ENCODE results near the gene KRTAP12-1. TPM values are rescaled to one million over a fixed set of nuclear protein-coding genes. Genes with fewer than 3 reads are reported as not detected.

KRTAP12-1 gene, protein sequence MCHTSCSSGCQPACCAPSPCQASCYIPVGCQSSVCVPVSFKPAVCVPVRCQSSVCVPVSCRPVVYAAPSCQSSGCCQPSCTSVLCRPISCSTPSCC
- not detected in 2 replicates for total RNA-seq

DNA sequence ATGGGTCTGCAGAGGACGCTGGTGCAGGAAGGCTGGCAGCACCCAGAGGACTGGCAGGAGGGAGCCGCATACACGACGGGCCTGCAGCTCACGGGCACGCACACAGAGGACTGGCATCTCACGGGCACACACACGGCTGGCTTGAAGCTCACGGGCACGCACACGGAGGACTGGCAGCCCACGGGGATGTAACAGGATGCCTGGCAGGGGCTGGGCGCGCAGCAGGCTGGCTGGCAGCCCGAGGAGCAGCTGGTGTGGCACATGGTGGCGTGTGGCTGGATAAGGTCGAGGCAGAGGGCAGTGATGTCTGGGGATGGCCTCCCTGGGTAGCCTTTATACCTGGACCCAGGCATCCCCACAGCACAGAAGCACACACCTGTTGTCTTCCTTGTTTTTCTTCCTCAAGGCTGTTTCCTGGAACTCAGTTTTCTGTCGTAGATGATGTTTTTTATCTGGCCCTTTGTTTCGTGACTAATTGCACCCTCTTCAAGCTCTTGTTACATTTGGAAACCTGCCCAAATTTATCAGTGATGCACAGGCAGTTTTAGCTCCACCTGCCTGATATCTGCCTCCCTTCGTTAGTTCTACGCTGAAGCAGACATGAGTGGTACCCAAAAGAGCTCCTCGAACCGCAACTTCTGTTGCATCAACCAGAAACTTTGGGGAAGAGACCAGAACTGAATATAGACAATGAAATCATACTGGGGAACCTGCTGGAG is at the start of gene KRTAP12-1:
TSS of gene KRTAP12-1 (minus strand) at position 303 of the 719 bp plus-strand sequence. CDS start at position 263, 40 bp downstream.

GRCh38 chr21:44711327-44712202 is 29.6 kb upstream of the KRTAP12-1 start, which contains the start of gene TSPEAR:
TSPEAR (minus strand) TSS chr21:44711572; CDS start chr21:44711514, 58 bp downstream.

GRCh38 chr21:44697172-44697810 is 15.3 kb upstream of the KRTAP12-1 start, which contains the start of gene KRTAP10-12:
KRTAP10-12 (plus strand) TSS chr21:44697172; CDS start chr21:44697202, 30 bp downstream.

DNA sequence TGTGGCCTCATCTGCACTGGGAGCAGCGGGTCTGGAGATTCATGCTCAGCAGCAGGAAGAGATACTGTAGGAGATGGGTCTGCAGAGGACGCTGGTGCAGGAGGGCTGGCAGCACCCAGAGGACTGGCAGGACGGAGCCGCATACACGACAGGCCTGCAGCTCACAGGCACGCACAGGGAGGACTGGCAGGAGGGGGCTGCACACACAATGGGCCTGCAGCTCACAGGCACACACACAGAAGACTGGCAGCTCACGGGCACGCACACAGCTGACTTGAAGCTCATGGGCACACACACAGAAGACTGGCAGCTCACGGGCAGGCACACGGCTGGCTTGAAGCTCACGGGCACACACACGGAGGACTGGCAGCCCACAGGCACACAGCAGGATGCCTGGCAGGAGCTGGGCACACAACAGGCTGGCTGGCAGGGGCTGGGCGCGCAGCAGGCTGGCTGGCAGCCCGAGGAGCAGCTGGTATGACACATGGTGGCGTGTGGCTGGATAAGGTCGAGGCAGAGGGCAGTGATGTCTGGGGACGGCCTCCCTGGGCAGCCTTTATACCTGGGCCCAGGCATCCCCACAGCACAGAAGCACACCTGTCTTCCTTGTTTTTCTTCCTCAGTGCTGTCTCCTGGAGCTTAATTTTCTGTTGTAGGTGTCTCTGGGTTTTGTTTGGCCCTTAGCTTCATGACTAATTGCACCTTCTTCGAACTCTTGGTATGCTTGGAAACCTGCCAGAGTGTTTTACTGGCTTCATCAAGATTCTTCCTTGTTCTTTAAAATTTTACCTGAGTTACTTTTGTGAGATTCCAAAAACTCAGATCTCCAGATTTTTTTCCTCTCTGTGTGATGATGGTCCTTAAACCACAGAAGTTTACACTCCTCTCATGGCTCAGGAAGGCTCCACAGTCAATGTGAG is 15.3 kb downstream of the KRTAP12-1 start, which contains the start of gene KRTAP12-2:
TSS of gene KRTAP12-2 (minus strand) at position 527 of the 920 bp plus-strand sequence. CDS start at position 486, 41 bp downstream.

GRCh38 chr21:44657635-44658540 is 24.1 kb downstream of the KRTAP12-1 start, which contains the start of gene KRTAP12-3:
KRTAP12-3 (plus strand) TSS chr21:44657932; CDS start chr21:44657980, 48 bp downstream.

DNA sequence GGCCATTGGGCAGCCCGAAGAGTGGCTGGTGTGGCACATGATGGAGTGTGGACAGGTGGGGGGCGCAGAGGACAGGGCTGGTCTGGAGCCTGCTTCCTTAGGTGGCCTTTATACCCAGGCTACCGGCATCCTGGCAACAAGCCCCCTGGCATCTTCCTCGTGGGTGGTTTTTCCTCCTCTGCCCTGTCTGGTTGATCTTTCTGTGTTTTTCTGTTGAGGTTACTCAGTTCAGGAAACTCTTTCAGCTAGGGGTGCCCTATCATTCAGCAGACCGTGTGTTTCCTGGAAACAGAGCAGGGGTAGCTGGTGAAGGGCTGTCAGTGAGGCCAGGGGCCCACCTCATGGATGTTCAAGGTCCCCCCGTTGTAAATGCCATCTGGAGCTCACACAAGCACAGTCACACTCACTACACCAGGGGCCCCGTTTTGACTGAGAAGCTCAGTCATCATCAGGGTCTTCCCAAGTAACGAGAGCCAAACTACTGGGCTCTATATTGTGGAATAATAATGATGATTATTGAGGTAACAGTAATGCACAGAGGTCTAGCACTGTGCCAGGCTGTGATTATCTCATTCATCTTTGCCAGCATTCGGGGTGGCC is 27.3 kb downstream of the KRTAP12-1 start, which contains the start of gene KRTAP12-4:
TSS of gene KRTAP12-4 (minus strand) at position 84 of the 600 bp plus-strand sequence. CDS start at position 39, 45 bp downstream.

DNA sequence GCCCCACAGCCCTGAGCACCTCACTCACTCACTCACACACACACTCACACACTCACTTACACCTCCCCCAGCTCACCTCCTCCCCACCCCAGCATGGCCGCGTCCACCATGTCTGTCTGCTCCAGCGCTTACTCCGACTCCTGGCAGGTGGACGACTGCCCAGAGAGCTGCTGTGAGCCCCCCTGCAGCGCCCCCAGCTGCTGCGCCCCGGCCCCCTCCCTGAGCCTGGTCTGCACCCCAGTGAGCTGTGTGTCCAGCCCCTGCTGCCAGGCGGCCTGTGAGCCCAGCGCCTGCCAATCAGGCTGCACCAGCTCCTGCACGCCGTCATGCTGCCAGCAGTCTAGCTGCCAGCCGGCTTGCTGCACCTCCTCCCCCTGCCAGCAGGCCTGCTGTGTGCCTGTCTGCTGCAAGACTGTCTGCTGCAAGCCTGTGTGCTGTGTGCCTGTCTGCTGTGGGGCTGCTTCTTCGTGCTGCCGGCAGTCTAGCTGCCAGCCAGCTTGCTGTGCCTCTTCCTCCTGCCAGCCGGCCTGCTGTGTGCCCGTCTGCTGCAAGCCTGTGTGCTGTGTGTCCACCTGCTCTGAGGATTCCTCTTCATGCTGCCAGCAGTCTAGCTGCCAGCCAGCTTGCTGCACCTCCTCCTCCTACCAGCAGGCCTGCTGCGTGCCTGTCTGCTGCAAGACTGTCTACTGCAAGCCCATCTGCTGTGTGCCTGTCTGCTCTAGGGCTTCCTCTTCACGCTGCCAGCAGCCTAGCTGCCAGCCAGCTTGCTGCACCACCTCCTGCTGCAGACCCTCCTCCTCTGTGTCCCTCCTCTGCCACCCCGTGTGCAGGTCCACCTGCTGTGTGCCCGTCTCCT is 35.4 kb downstream of the KRTAP12-1 start, which contains the start of gene KRTAP10-11:
TSS of gene KRTAP10-11 (plus strand) at position 49 of the 856 bp plus-strand sequence. CDS start at position 94, 45 bp downstream.

DNA sequence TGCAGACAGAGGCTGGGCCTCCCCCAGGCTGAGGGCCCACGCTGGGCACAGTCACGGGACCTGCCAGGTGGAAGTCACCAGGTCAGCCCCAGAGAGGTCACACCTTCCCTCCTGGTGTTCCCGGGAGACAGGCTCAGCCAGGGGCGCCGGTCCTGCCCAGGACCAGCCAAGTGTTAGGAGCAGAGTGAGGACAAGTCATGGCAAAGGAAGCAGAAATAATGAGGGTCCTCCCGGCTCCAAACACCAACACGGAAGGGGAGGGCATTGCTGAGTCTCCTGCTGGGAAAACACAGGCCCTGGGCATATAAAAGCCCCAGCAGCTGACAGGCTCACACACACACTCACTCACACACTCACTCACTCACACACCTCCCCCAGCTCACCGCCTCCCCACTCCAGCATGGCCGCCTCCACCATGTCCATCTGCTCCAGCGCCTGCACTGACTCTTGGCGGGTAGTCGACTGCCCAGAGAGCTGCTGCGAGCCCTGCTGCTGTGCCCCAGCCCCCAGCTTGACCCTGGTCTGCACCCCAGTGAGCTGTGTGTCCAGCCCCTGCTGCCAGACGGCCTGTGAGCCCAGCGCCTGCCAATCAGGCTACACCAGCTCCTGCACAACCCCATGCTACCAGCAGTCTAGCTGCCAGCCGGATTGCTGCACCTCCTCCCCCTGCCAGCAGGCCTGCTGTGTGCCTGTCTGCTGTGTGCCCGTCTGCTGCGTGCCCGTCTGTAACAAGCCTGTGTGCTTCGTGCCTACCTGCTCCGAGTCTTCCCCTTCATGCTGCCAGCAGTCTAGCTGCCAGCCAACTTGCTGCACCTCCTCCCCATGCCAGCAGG is 44.7 kb downstream of the KRTAP12-1 start, which contains the start of gene KRTAP10-10:
TSS of gene KRTAP10-10 (plus strand) at position 339 of the 833 bp plus-strand sequence. CDS start at position 401, 62 bp downstream.

Other genes with a start within 250 kb of the KRTAP12-1 start
- 1.9 and 3.3 TPM in 2 replicates for gene LRRC3, start 226.7 kb downstream of the KRTAP12-1 start, total RNA-seq
- not detected in 2 replicates for gene KRTAP10-1, start 142.0 kb downstream of the KRTAP12-1 start, total RNA-seq
- not detected in 2 replicates for gene KRTAP10-2, start 130.7 kb downstream of the KRTAP12-1 start, total RNA-seq
- gene KRTAP10-3, start 123.4 kb downstream of the KRTAP12-1 start, total RNA-seq: not detected in 2 replicates
- gene KRTAP10-4, start 108.4 kb downstream of the KRTAP12-1 start, total RNA-seq: not detected in 2 replicates
- not detected in 2 replicates for gene KRTAP10-5, start 101.6 kb downstream of the KRTAP12-1 start, total RNA-seq
- not detected in 2 replicates for gene KRTAP10-6, start 89.7 kb downstream of the KRTAP12-1 start, total RNA-seq
- gene KRTAP10-7, start 81.6 kb downstream of the KRTAP12-1 start, total RNA-seq: not detected in 2 replicates
- not detected in 2 replicates for gene KRTAP10-8, start 70.1 kb downstream of the KRTAP12-1 start, total RNA-seq
- not detected in 2 replicates for gene KRTAP10-9, start 55.1 kb downstream of the KRTAP12-1 start, total RNA-seq
- not detected in 2 replicates for gene KRTAP10-10, start 44.8 kb downstream of the KRTAP12-1 start, total RNA-seq
- gene KRTAP10-11, start 35.7 kb downstream of the KRTAP12-1 start, total RNA-seq: not detected in 2 replicates
- not detected in 2 replicates for gene KRTAP12-4, start 27.5 kb downstream of the KRTAP12-1 start, total RNA-seq
- gene KRTAP12-3, start 24.2 kb downstream of the KRTAP12-1 start, total RNA-seq: not detected in 2 replicates
- not detected in 2 replicates for gene KRTAP12-2, start 15.2 kb downstream of the KRTAP12-1 start, total RNA-seq
- not detected in 2 replicates for gene KRTAP10-12, start 15.0 kb upstream of the KRTAP12-1 start, total RNA-seq
- gene TSPEAR, start 29.4 kb upstream of the KRTAP12-1 start, total RNA-seq: not detected in 2 replicates
- gene UBE2G2, start 119.7 kb upstream of the KRTAP12-1 start, total RNA-seq: 41.7 and 46.1 TPM in 2 replicates
- gene SUMO3, start 135.9 kb upstream of the KRTAP12-1 start, total RNA-seq: 82.6 and 98.3 TPM in 2 replicates
- 99.3 and 152 TPM in 2 replicates for gene PTTG1IP, start 191.5 kb upstream of the KRTAP12-1 start, total RNA-seq
- 1.6 and 3.5 TPM in 2 replicates for gene ITGB2, start 238.7 kb upstream of the KRTAP12-1 start, total RNA-seq

Data from hair follicular keratinocyte (primary cell).